Spinal cord (tissue), 10 donors: ENCODE measurements around the gene MAGEA12. TPM values are rescaled to one million over a fixed set of nuclear protein-coding genes. Genes with fewer than 3 reads are reported as not detected.
"Not testable (repeated sequence)": the region's sequence is repeated elsewhere in the genome, so short reads cannot be mapped to it uniquely, and the experiment has no call there.

Source experiments
- DNase-seq, 6 donors: peaks; one replicate each; pipeline versions ENCODE4 v3.0.0 to v3.0.0-alpha.2; 2013 to 2015; ENCODE audit warnings: low spot score in 6 of 6, low read depth in 4 of 6
- H3K27ac ChIP-seq: one replicate; pipeline ENCODE4 v1.5.1; 2013; ENCODE audit warnings: low read depth, low read length, control low read depth
- H3K27me3 ChIP-seq: one replicate; pipeline ENCODE4 v1.6.1; 2013; ENCODE audit warnings: low read length; ENCODE audit not compliant: control insufficient read depth, insufficient read depth
- H3K36me3 ChIP-seq: one replicate; pipeline ENCODE4 v1.6.1; 2013; ENCODE audit warnings: low read length; ENCODE audit not compliant: control insufficient read depth, insufficient read depth
- H3K4me1 ChIP-seq: one replicate; pipeline ENCODE4 v1.6.1; 2013; ENCODE audit warnings: low read length; ENCODE audit not compliant: control insufficient read depth, insufficient read depth
- H3K4me3 ChIP-seq: one replicate; pipeline ENCODE4 v1.5.1; 2013; ENCODE audit warnings: low read depth, low read length, control low read depth
- H3K9me3 ChIP-seq: one replicate; pipeline ENCODE4 v1.6.1; 2013; ENCODE audit warnings: low read length; ENCODE audit not compliant: control insufficient read depth, insufficient read depth
- WGBS: methylation state at CpG from one replicate; pipeline ENCODE4 v1.1.5; 2013; ENCODE audit warnings: missing lambda C conversion rate; ENCODE audit not compliant: insufficient coverage; 5-methylcytosine and 5-hydroxymethylcytosine counted together
- polyA plus RNA-seq, 2 donors: library from polyadenylated mRNA; unstranded; fragments of 120-200 nt; gene quantifications; one replicate each; pipeline ENCODE4 v1.2.1, GENCODE V29; 2013; ENCODE audit not compliant: insufficient read length in 2 of 2
- total RNA-seq, 2 donors: library from RNA; depleted of rRNA in 1 of 2; stranded (reverse); fragments of 120-200 nt in 1 of 2; fragments of >200 nt in 1 of 2; gene quantifications; one replicate each; pipeline versions ENCODE4 v1.2.3 to v1.2.4, GENCODE V29; 2013 to 2014
- donor health status: healthy.

MAGEA12 gene
- total and polyA plus RNA-seq, 4 donors: 0.12 TPM; not detected in 3

- H3K4me3 ChIP-seq, H3K4me1 ChIP-seq, H3K9me3 ChIP-seq, H3K36me3 ChIP-seq, H3K27me3 ChIP-seq, DNase-seq, H3K27ac ChIP-seq: not testable (repeated sequence)
- no CpG with 5 or more reads among the region's 7 CpGs for WGBS
Observed at GRCh38 chrX:152761582-152761981, 28.0 kb downstream of the MAGEA12 start.

- not testable (repeated sequence) for H3K4me1 ChIP-seq, H3K27me3 ChIP-seq, DNase-seq, H3K27ac ChIP-seq, H3K36me3 ChIP-seq, H3K9me3 ChIP-seq, H3K4me3 ChIP-seq
- 77% methylated on average over 5 of the region's 9 CpGs for WGBS
Observed at GRCh38 chrX:152766562-152766961, 33.0 kb downstream of the MAGEA12 start.

GRCh38 chrX:152769549-152770289 lies 36.2 kb downstream of the MAGEA12 start, which contains the start of gene MAGEA6:
TSS of gene MAGEA6 (minus strand) at chrX:152769689. CDS start at chrX:152767650, 2,039 bp downstream.
- H3K9me3 ChIP-seq, H3K27ac ChIP-seq, DNase-seq, H3K36me3 ChIP-seq, H3K27me3 ChIP-seq, H3K4me3 ChIP-seq, H3K4me1 ChIP-seq: not testable (repeated sequence)
- no CpG with 5 or more reads among the region's 29 CpGs for WGBS

- not testable (repeated sequence) for H3K4me1 ChIP-seq, H3K27me3 ChIP-seq, DNase-seq, H3K9me3 ChIP-seq, H3K36me3 ChIP-seq, H3K4me3 ChIP-seq, H3K27ac ChIP-seq
- WGBS: no CpG with 5 or more reads among the region's 3 CpGs
Observed at GRCh38 chrX:152787062-152787461, 53.5 kb downstream of the MAGEA12 start.

Other genes with a start within 250 kb of the MAGEA12 start
- gene GABRQ, start 95.9 kb upstream of the MAGEA12 start, total RNA-seq: 10 to 100 TPM in 1 of 2 donors, 1 to 10 TPM in 1; 6.4 to 25.4 TPM
- gene GABRQ, start 95.9 kb upstream of the MAGEA12 start, polyA plus RNA-seq: 10 to 100 TPM; 15.3 to 19.6 TPM
- not detected for gene MAGEA3, start 35.0 kb upstream of the MAGEA12 start, total RNA-seq
- not detected for gene MAGEA3, start 35.0 kb upstream of the MAGEA12 start, polyA plus RNA-seq
- gene CSAG2, start 24.5 kb upstream of the MAGEA12 start, total RNA-seq: not detected
- gene CSAG2, start 24.5 kb upstream of the MAGEA12 start, polyA plus RNA-seq: not detected
- gene MAGEA2B, start 19.1 kb upstream of the MAGEA12 start, total RNA-seq: not detected
- not detected for gene MAGEA2B, start 19.1 kb upstream of the MAGEA12 start, polyA plus RNA-seq
- gene CSAG1, start within 50 bp of the MAGEA12 start, total RNA-seq: under 1 TPM in 1 of 2 donors, not detected in 1; 0.33 TPM
- not detected for gene CSAG1, start within 50 bp of the MAGEA12 start, polyA plus RNA-seq
- not detected for gene MAGEA2, start 20.1 kb downstream of the MAGEA12 start, total RNA-seq
- gene MAGEA2, start 20.1 kb downstream of the MAGEA12 start, polyA plus RNA-seq: not detected
- not detected for gene CSAG3, start 25.5 kb downstream of the MAGEA12 start, total RNA-seq
- not detected for gene CSAG3, start 25.5 kb downstream of the MAGEA12 start, polyA plus RNA-seq
- not detected for gene MAGEA6, start 35.9 kb downstream of the MAGEA12 start, total RNA-seq
- gene MAGEA6, start 35.9 kb downstream of the MAGEA12 start, polyA plus RNA-seq: not detected
- gene CETN2, start 97.0 kb downstream of the MAGEA12 start, total RNA-seq: 100 to 1,000 TPM in 1 of 2 donors, 10 to 100 TPM in 1; 34.1 to 129 TPM
- gene CETN2, start 97.0 kb downstream of the MAGEA12 start, polyA plus RNA-seq: 10 to 100 TPM; 77.5 to 99.1 TPM
- gene NSDHL, start 97.3 kb downstream of the MAGEA12 start, total RNA-seq: 10 to 100 TPM; 18.0 to 19.1 TPM
- gene NSDHL, start 97.3 kb downstream of the MAGEA12 start, polyA plus RNA-seq: 10 to 100 TPM; 38.4 to 49.5 TPM
- gene ZNF185, start 164.3 kb downstream of the MAGEA12 start, total RNA-seq: 1 to 10 TPM; 3.7 to 8.9 TPM
- gene ZNF185, start 164.3 kb downstream of the MAGEA12 start, polyA plus RNA-seq: 1 to 10 TPM; 6.4 to 8.5 TPM